Keratinocyte (primary cell): ENCODE data around the gene ERMP1. TPM values are rescaled to one million over a fixed set of nuclear protein-coding genes. Genes with fewer than 3 reads are reported as not detected.

Source experiments
- DNase-seq: peaks from one replicate; pipeline ENCODE4 v3.0.0-alpha.2; 2011; ENCODE audit warnings: low read depth, missing footprints, low spot score
- FAIRE-seq: peaks from 2 replicates; lab custom pipeline; 2011; peaks lifted over from hg19 to GRCh38; lab: Jason Lieb, UNC
- H2AFZ ChIP-seq: 2 replicates; pipeline ENCODE4 v1.6.0; 2012; ENCODE audit warnings: low read length, control low read depth, inconsistent platforms; ENCODE audit not compliant: control insufficient read depth
- H3K27ac ChIP-seq: 2 replicates; pipeline ENCODE4 v1.5.1; 2011; ENCODE audit warnings: low read length; ENCODE audit not compliant: control insufficient read depth, insufficient read depth
- H3K27me3 ChIP-seq: 3 replicates; pipeline ENCODE4 v1.6.0; 2011; ENCODE audit warnings: low read length; ENCODE audit not compliant: control insufficient read depth, insufficient read depth; ENCODE audit errors: extremely low read depth
- H3K36me3 ChIP-seq, 2 experiments: 2 replicates in 1 of 2; 3 replicates in 1 of 2; pipeline ENCODE4 v1.5.1; 2011; ENCODE audit warnings: low read length in 2 of 2, mild to moderate bottlenecking in 1 of 2; ENCODE audit not compliant: control insufficient read depth in 2 of 2, insufficient read depth in 2 of 2; ENCODE audit errors: extremely low read depth in 1 of 2
- H3K4me1 ChIP-seq: 3 replicates; pipeline ENCODE4 v1.5.1; 2011; ENCODE audit warnings: low read length; ENCODE audit not compliant: control insufficient read depth, insufficient read depth; ENCODE audit errors: extremely low read depth
- H3K4me2 ChIP-seq: 3 replicates; pipeline ENCODE4 v1.6.0; 2011; ENCODE audit warnings: low read depth, low read length; ENCODE audit not compliant: control insufficient read depth, insufficient read depth; ENCODE audit errors: extremely low read depth
- H3K4me3 ChIP-seq, 3 experiments: fragments of 200-600 bp in 1 of 3; sonication (generic) in 1 of 3; 2 replicates in 2 of 3; 3 replicates in 1 of 3; pipeline ENCODE4 v1.5.1; 2011 to 2016; ENCODE audit warnings: low read length in 3 of 3, mild to moderate bottlenecking in 3 of 3, control low read depth in 2 of 3, inconsistent platforms in 1 of 3, low read depth in 1 of 3, mixed read lengths in 1 of 3, mixed run types in 1 of 3, moderate library complexity in 1 of 3; ENCODE audit not compliant: control insufficient read depth in 2 of 3, insufficient read depth in 2 of 3; ENCODE audit errors: extremely low read depth in 1 of 3
- H3K79me2 ChIP-seq: 2 replicates; pipeline ENCODE4 v1.6.0; 2012; ENCODE audit warnings: low read length; ENCODE audit not compliant: control insufficient read depth, insufficient read depth
- H3K9ac ChIP-seq: 3 replicates; pipeline ENCODE4 v1.6.0; 2011; ENCODE audit warnings: low read length; ENCODE audit not compliant: control insufficient read depth, insufficient read depth; ENCODE audit errors: extremely low read depth
- H3K9me1 ChIP-seq: 3 replicates; pipeline ENCODE4 v1.6.0; 2011; ENCODE audit warnings: low read length; ENCODE audit not compliant: control insufficient read depth, insufficient read depth; ENCODE audit errors: extremely low read depth
- H3K9me3 ChIP-seq: 2 replicates; pipeline ENCODE4 v1.5.1; 2012; ENCODE audit warnings: low read depth, low read length; ENCODE audit not compliant: control insufficient read depth
- H4K20me1 ChIP-seq: 3 replicates; pipeline ENCODE4 v1.6.0; 2011; ENCODE audit warnings: low read length; ENCODE audit not compliant: control insufficient read depth, insufficient read depth; ENCODE audit errors: extremely low read depth
- EZH2 ChIP-seq: IDR thresholded peaks from one replicate; pipeline ENCODE4 v1.6.1; 2012; ENCODE audit warnings: inconsistent platforms, mild to moderate bottlenecking, low read length, moderate library complexity
- dilution Hi-C: fragments of 300-500 bp; cut with MboI; formaldehyde crosslinking; loops from one replicate; pipeline ENCODE4 v1.7.0; 2020; ENCODE audit warnings: low sequenced_read_pairs; ENCODE audit not compliant: extremely low pct_ligation_motif_present
- polyA plus RNA-seq, 5 experiments: library from polyadenylated mRNA; depleted of rRNA in 3 of 5; stranded (reverse) in 3 of 5; stranded (forward) in 1 of 5; unstranded in 1 of 5; fragments of >200 nt; gene quantifications; 1 replicate in 1 of 5; 2 replicates in 3 of 5; 3 replicates in 1 of 5; pipeline versions ENCODE4 v1.2.1 to v1.2.3, GENCODE V29; 2011 to 2012; ENCODE audit warnings: missing spikeins in 2 of 5, low read depth in 1 of 5, low replicate concordance in 1 of 5
- TF ChIP-seq, protein P1 (sequence below), 3 experiments: IDR thresholded peaks in 1 of 3; conservative IDR thresholded peaks in 1 of 3; optimal IDR thresholded peaks in 1 of 3; 2 replicates in 2 of 3; 3 replicates in 1 of 3; pipeline versions ENCODE3 to v1.5.1; 2011; ENCODE audit warnings: low read length in 3 of 3, mild to moderate bottlenecking in 3 of 3, moderate library complexity in 2 of 3, control low read depth in 1 of 3, inconsistent platforms in 1 of 3; ENCODE audit not compliant: insufficient read depth in 2 of 3; ENCODE audit errors: extremely low read depth in 1 of 3

The ERMP1 gene
- polyA plus RNA-seq, 1 donor (not counting 4 experiments of a cell fraction or from before 2014, with no cell fraction given), result 27.0 TPM

DNA sequence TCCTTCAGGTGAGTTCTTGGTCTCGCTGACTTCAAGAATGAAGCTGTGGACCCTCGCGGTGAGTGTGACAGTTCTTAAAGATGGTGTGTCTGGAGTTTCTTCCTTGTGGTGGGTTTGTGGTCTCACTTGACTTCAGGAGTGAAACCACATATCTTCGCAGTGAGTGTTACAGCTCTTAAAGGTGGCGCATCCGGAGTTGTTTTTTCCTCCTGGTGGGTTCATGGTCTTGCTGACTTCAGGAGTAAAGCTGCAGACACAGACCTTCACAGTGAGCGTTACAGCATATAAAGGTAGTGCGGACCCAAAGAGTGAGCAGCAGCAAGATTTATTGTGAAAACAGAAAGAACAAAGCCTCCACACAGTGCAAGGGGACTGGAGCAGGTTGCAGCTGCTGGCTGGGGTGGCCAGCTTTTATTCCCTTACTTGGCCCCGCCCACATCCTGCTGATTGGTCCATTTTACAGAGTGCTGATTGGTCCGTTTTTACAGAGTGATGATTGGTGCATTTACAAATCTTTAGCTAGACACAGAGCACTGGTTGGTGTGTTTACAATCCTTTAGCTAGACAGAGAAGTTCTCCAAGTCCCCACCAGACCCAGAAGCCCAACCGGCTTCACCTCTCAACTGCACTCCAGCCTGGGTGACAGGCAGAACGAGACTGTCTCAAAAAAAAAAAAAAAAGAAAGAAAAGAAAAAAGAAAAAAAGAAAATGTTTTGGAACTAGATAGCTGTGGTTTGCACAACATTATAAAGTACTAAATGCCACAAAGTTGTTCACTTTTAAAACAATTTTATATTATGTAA, 9.1 kb upstream of the ERMP1 start:
- Histone ChIP-seq H4K20me1 (no peaks in the 10 kb centered on the region), H3K4me3 (no peak overlapping the region), H2AFZ (no peak overlapping the region), H3K9me3 (no peaks in the 10 kb centered on the region), H3K4me1 (peaks cover 19% of the 10 kb centered on the region), H3K4me2 (no peak overlapping the region), H3K27ac (no peak overlapping the region), H3K9me1 (no peaks in the 10 kb centered on the region), H3K9ac (no peak overlapping the region), H3K27me3 (no peaks in the 10 kb centered on the region), H3K36me3 (no peaks in the 10 kb centered on the region), H3K79me2 (no peaks in the 10 kb centered on the region)
- FAIRE-seq, result no peak
- TF ChIP-seq, protein P1, sequence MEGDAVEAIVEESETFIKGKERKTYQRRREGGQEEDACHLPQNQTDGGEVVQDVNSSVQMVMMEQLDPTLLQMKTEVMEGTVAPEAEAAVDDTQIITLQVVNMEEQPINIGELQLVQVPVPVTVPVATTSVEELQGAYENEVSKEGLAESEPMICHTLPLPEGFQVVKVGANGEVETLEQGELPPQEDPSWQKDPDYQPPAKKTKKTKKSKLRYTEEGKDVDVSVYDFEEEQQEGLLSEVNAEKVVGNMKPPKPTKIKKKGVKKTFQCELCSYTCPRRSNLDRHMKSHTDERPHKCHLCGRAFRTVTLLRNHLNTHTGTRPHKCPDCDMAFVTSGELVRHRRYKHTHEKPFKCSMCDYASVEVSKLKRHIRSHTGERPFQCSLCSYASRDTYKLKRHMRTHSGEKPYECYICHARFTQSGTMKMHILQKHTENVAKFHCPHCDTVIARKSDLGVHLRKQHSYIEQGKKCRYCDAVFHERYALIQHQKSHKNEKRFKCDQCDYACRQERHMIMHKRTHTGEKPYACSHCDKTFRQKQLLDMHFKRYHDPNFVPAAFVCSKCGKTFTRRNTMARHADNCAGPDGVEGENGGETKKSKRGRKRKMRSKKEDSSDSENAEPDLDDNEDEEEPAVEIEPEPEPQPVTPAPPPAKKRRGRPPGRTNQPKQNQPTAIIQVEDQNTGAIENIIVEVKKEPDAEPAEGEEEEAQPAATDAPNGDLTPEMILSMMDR (optimal IDR thresholded peaks at IDR 0.05 in 1 of 3, IDR thresholded peaks at IDR 0.05 in 1 of 3, conservative IDR thresholded peaks at IDR 0.05 in 1 of 3; ENCODE audit: extremely low read depth in 1 of 3, insufficient read depth in 2 of 3, low read length in 3 of 3), result no peak
- no peak for TF ChIP-seq EZH2
- DNase-seq, result no peak
- dilution Hi-C loops, result no loop called here

DNA sequence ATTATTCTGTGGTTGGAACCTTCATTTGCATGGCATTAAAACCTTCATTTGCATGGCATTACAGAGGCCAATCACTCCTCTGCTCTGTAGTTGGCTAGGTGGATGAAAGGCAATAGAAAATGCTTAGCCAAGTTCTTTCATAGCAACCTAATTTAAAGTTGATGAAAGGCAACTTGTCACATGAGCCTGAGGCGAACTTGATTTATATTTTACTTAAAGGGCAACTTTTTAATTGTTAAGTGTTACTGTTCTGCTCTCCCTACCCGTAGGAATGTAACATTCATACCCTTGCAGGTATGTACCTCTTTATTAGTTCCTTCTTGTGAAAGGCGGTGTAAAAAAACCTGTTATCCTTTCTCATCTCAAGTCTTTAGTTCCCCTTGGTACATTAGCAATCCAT, 7.9 kb upstream of the ERMP1 start:
- dilution Hi-C loops, result no loop called here
- H3K27ac ChIP-seq, result no peak overlapping the region
- FAIRE-seq (no peak), DNase-seq (no peak)
- H2AFZ ChIP-seq, result no peak overlapping the region
- no peak overlapping the region for H3K4me3 ChIP-seq
- H3K4me1 ChIP-seq, result peaks cover 19% of the 10 kb centered on the region
- no peaks in the 10 kb centered on the region for H3K36me3 ChIP-seq
- H3K79me2 ChIP-seq, result no peaks in the 10 kb centered on the region
- no peaks in the 10 kb centered on the region for H3K9me3 ChIP-seq
- no peaks in the 10 kb centered on the region for H3K9me1 ChIP-seq
- no peaks in the 10 kb centered on the region for H4K20me1 ChIP-seq
- no peak overlapping the region for H3K4me2 ChIP-seq
- no peaks in the 10 kb centered on the region for H3K27me3 ChIP-seq
- TF ChIP-seq EZH2, result no peak
- TF ChIP-seq, protein P1 (optimal IDR thresholded peaks at IDR 0.05 in 1 of 3, IDR thresholded peaks at IDR 0.05 in 1 of 3, conservative IDR thresholded peaks at IDR 0.05 in 1 of 3; ENCODE audit: extremely low read depth in 1 of 3, insufficient read depth in 2 of 3, low read length in 3 of 3), result no peak
- no peak overlapping the region for H3K9ac ChIP-seq
